GM21390 (cell line): Measurements from ENCODE around the gene PLXDC2.

Source experiments
- ATAC-seq: cut with Tn5 transposase; IDR thresholded peaks from one replicate; pipeline ENCODE4 v1.9.1; 2021; ENCODE audit not compliant: unreplicated experiment

Gene PLXDC2

DNA sequence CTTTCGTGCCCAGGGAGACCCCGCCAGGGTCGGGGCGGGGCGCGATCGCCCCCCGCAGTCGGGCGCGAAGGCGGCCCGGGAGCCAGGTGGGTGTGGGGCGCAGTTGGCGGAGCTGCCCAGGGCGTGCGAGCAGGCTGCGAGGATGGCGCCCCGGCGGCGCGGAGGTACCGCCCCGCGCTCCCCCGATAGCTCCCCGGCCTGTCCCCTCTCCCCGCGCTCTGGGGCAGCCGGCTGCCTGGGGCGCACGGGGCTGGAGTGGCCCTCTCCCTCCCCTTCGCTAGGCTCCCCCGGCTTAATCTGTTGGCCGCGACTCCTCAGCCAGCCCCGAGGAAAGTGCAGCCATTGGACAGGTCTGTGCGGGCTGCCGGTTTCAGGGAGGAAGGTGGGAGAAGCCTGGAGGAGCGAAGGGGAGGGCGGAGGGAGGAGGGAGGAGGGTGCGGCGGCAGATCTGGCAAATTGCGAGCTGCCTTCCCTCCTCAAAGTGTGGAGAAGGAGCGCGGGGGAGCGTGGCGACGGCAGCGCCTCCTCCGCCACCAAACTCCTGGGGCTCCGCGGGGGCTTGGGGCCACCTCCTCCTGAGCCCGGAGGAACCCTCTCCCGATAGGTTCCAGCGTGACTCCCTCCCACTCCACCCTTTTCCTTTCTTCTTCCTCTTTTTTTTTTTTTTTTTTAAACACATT lies 361 bp upstream of the PLXDC2 start:
- no peak for ATAC-seq

GRCh38 chr10:19817231-19817933 lies 1.1 kb downstream of the PLXDC2 start:
- no peak for ATAC-seq

GRCh38 chr10:19818876-19819275 lies 2.6 kb downstream of the PLXDC2 start:
- no peak for ATAC-seq

DNA sequence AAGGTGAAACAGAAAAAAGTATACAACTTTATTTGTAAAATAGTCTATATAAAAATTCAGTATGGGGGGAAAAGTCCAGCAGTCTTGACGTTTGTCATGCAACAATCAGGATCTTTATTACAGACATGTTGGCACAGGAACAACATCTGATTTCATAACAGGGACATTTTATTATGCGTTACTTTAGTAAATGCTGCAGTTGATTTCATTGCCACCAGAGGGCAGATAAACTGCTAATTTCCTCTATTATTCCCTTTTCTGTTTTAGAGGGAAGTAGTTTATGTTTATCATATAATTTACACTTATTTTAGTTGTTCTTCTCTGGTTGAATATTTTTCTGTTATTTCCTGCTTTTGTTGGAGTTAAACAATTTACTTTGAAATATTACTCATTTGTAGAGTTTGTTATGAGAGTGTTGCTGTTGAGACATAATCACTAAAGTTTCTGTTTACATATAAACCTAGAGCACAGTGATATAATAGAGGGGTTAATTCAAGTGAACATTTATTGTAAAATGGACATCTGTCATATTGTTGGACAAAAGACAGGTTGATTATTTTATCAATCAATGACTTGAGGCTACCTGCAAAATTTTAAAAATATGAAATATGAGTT lies 3.3 kb downstream of the PLXDC2 start:
- ATAC-seq = no peak

DNA sequence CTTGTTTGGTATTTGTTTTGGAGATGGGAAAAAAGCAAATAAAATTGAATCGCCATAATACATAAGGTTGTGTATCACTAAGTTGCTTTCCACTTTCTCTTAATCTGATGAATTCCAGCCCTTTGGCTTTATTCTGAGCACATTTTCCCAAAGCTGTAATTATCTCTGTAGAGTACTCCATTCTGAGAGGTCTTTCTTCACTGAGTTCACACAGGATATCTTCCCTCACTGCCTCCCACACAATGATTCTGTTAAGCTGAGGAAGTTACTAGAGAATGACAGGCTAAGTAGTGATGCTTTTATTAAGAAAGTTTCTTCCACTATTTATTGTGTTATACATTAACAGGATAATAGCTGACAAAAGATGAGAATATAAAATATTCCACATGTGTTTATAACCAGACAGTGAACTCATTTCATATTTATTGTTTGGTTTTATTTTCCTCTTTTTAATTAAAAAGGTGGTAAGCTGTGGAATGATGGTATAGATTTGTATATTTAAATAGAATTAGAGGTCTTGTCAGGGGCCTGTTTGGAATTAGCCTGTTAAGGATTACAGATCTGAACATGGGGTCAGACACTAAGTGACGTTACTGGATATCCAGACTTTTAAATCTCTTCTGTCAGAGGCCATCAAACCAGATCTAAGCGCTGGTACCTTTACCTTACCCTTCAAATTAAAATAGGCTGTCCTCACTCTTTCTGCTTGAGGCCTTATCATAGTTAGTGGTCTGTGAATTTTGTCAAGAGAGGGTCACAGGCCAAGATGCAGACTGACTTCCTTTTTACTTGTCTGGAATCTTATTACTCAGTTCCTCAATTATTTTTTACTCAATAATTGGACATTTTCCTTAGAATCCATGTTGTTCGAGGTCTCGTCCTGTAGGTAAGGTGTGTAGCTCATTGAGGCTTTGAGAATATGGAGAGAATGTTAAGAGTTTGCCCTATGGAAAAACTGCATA lies 8.4 kb downstream of the PLXDC2 start:
- no peak for ATAC-seq

GRCh38 chr10:19825700-19826099 lies 9.5 kb downstream of the PLXDC2 start:
- no peak for ATAC-seq

DNA sequence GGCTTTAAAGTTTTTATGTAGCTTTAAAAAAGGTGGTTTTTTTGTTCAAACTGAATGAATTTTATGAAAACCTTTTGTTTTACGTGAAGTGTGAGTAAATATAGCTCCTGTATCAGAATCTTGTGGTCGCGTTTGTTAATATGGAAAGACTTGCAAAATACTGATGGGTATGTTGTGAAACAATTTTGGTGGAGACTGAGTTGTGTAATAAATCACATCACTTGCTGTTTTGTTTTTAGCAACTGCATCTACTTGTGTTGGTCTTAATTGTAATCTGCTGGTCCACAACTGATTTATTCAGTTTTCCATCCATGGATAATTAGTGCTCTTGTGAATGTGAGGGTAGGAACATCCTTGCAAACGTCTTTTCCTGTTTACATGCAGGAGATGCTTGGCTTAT lies 10.5 kb downstream of the PLXDC2 start:
- ATAC-seq = no peak

DNA sequence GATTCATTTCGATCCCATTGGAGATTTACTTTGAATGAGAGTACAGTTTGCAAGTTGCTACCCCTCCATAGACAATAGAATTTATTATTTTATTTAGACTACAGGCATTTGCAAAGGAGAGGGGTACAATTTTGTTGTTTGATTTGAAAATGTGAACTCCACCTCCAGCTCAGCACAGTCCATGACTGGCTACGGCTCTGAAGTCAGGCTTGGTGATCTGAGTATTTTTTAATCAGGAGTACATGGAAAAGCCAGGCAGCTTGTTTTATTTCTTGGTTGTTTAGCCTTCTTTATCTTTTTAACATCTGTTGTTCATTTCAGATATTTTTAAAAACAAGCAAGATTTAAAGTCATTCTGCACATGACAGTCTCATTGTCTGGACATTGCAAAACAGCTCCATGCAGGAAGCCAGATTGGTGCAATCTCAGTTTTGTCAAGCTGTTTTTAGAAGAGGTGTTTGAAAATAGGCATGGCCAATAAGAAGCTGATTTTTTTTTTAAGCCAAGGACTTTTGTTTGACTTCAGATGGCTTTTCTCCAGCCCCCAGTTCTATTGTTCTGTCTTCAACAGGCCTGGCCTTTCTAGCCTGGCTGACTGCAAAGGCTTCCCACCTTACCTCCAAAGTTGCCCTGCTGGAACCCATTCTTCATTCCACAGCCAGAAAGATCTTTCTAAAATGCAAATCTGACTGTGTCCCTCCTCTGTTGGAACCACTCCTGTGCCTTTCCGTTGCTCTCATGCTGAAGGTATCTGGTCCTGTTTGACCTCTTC lies 12.2 kb downstream of the PLXDC2 start:
- ATAC-seq = no peak

- ATAC-seq = no peak
Observed at GRCh38 chr10:19832699-19833098, 16.5 kb downstream of the PLXDC2 start.

DNA sequence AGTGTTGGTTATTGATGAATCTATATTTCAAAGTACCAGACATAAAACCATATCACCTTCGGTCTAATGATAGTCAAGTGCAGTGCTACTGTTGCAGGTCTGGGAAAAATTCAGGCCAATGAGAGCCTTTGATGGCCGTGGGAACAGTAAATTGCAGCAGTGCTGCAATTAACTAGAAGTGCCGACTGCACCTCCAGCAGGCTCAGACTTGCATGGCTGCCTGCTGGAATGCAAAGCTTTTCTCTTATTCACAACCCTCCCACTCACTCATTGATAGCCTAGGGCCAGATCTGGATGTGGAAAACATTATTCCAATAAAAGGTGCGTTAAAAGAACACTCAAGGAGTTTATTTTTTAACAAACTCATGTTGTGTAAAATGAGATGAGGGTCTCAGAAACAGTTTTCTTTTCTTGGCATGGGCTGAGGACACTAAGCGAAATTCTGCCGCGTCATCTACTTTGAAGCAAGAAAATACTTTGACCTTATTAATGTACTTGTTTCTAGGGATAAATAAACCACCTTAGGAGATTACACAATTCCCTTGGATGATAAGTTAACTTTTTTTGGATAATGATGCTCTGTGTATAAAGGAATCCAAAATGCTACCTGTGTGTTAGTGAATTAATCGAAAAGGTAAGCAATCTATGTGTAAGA lies 17.1 kb downstream of the PLXDC2 start:
- no peak for ATAC-seq

DNA sequence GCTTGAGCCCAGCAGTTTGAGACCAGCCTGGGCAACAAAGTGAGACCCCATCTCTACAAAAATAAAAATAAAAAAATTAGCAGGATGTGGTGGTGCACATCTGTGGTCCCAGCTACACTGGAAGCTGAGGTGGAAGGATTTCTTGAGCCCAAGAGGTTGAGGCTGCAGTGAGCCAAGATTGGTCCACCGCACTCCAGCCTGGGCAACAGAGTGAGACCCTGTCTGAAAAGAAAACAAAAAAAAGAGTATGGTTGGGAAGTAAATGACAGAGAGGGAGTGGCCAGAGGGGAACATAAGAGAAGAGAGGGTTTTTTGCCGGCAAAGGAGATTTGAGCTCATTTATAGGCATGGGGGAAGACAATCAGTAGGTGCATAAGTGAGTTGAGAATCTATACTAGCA lies 19.7 kb downstream of the PLXDC2 start:
- no peak for ATAC-seq

DNA sequence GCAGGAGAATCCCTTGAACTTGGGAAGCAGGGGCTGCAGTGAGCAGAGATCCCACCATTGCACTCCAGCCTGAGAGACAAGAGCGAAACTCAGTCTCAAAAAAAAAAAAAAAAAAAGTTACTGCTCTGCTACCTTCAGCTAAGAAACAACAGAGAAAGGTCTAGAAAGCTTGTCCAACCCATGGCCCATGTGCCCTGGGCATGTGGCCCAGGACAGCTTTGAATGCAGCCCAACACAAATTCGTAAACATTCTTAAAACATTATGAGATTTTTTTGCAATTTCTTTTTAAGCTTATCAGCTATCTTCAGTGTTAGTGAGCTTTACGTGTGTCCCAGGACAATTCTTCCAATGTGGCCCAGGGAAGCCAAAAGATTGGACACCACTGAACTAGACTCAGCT lies 22.9 kb downstream of the PLXDC2 start:
- ATAC-seq = no peak

DNA sequence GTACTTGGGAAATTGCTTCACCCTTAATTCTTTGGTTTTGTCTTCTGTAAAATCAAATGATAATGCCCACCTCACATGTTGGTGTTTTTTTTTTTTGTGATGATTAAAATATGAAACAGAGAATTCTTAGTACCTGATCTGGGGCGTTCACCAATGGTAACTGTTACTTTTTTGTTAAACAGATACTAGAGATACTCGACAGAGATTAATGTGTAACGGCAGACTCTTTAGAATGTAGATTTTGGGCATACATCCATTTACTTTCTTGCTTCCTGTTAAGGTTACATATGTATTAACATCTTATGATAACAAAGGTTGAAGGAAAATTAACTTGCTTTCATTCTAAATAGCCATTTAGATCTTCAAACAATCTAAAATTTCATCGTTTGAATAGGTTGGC lies 23.3 kb downstream of the PLXDC2 start:
- ATAC-seq = no peak

DNA sequence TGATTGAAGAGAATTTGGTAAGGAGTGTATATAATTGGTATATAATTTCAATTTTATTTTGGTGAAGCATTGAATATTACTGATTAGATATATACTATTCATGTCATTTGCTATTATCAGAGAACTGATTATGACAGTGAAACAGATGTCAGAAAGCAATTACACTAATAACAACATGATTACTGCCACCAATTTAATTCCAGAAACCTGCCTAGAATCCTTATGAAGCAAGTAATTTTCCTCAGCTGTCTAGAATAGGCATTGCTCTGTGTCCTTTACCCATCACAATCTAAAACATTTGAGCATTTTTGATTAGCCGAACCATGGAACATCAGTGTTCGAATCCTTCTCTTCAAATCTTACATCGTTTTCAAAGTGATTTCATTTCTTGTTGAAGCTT lies 24.5 kb downstream of the PLXDC2 start:
- ATAC-seq = no peak

- ATAC-seq = no peak
Observed at GRCh38 chr10:19843487-19843886, 27.3 kb downstream of the PLXDC2 start.

DNA sequence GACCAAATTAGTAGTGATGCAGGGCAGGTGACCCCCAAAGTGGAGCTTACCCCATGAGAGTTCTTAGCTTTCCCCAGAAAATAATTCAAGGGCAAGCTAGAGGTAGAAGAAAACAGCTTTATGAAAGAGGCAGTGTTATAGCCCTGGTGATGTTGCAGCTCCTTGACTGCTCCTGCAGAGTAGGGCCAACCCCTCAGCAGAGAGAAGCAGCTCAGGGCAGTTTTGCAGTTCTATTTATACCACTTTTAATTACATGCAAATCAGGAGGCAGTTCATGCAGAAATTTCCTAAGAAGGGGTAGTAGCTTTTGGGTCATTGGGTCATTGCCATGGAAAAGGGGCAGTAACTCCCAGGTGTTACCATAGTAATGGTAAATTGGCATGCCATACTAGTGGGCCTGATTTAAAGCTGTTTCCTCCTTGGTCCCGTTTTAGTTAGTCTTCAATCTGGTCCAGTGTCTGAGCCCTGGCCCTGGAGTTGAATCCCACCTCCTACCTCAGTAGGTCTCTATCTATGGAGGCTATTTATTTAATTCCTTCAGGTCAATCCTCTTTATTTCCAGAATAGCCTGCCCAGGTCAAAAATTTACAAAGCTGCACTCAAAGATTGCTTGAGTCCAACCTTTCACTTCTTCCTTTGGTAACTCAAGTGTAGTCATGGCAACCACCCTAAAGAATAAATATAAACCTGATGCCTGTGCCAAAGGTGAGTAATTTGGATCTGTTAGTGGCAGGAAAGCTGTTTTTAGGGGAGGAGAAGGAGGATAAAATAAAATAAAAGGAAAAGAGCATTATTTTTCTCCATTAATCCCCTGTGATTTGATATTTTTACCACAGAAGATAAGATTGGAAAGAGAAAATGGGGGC lies 29.5 kb downstream of the PLXDC2 start:
- ATAC-seq = no peak

- no peak for ATAC-seq
Observed at GRCh38 chr10:19847321-19847720, 31.1 kb downstream of the PLXDC2 start.

DNA sequence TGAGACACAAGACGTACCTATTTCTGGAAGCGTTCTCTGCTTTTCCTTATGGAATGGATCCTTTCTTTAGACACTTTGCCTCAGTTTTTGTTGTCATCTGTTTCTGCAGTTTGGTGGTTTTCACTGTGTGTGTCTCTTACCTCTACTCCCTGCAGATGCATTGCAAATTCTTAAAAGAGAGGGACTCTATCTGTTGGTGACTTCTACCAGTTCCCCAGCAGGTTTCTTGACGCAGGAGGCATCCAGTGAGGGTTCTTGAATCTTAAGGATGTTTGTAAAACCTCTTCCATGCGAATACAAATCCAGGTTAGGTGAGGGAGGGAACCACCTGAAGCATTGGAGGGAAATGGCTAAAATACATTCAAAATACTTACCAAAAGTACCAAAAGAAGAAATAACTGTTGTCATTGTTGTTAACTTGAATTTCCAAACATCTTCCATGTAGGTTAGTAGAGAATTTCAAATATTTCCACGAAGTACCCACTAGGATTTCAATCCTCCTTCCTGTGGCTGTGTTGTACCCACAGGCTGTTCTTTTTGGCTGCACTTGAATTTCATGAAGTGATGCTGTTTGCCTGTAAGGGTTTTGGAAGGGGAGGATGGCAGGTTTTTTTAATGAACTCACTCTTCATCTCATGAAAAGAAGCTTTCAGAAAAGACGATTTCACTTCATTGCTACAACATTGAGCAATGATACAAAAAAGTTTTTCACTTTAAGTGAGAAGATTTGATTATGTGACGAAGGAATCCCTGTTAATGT lies 32.2 kb downstream of the PLXDC2 start:
- no peak for ATAC-seq
